Hepatic stellate cell (primary cell): ENCODE measurements around the gene SESN1.
"Not testable (repeated sequence)": the region's sequence is repeated elsewhere in the genome, so short reads cannot be mapped to it uniquely, and the experiment has no call there.

ENCODE experiments used
- DNase-seq: peaks from one replicate; pipeline ENCODE4 v3.0.0; 2011; ENCODE audit warnings: low spot score

The SESN1 gene

GRCh38 chr6:109000289-109000688 lies 94.4 kb downstream of the SESN1 start:
- no peak for DNase-seq

GRCh38 chr6:108999428-108999827 lies 95.2 kb downstream of the SESN1 start:
- DNase-seq: no peak

GRCh38 chr6:108998485-108998884 lies 96.2 kb downstream of the SESN1 start:
- no peak for DNase-seq

GRCh38 chr6:108996208-108996607 lies 98.4 kb downstream of the SESN1 start:
- no peak for DNase-seq

GRCh38 chr6:108995296-108995695 lies 99.3 kb downstream of the SESN1 start:
- DNase-seq: no peak

- DNase-seq: no peak
These were observed 100.8 kb downstream of the SESN1 start for GRCh38 chr6:108993876-108994275.

- DNase-seq: no peak
These were observed 104.9 kb downstream of the SESN1 start for GRCh38 chr6:108989700-108990099.

- DNase-seq: no peak
These were observed 105.9 kb downstream of the SESN1 start for GRCh38 chr6:108988765-108989164.

- DNase-seq: no peak
These were observed 106.3 kb downstream of the SESN1 start for GRCh38 chr6:108988296-108988695.

GRCh38 chr6:108987156-108987555 lies 107.5 kb downstream of the SESN1 start:
- DNase-seq: no peak

GRCh38 chr6:108985301-108985700 lies 109.3 kb downstream of the SESN1 start:
- DNase-seq: no peak

GRCh38 chr6:108983151-108983550 lies 111.5 kb downstream of the SESN1 start:
- no peak for DNase-seq

- DNase-seq: no peak
These were observed 112.2 kb downstream of the SESN1 start for GRCh38 chr6:108982154-108983113.

GRCh38 chr6:108978638-108979037 lies 116.0 kb downstream of the SESN1 start:
- not testable (repeated sequence) for DNase-seq

GRCh38 chr6:108974201-108974600 lies 120.4 kb downstream of the SESN1 start:
- no peak for DNase-seq

- DNase-seq: no peak
These were observed 124.9 kb downstream of the SESN1 start for GRCh38 chr6:108969776-108970175.

- DNase-seq: no peak
These were observed 126.0 kb downstream of the SESN1 start for GRCh38 chr6:108968325-108969316.

GRCh38 chr6:108966855-108967755 lies 127.5 kb downstream of the SESN1 start:
- DNase-seq: peak; percentile 51

GRCh38 chr6:108966251-108966650 lies 128.4 kb downstream of the SESN1 start:
- DNase-seq: no peak

GRCh38 chr6:108961985-108962384 lies 132.7 kb downstream of the SESN1 start:
- no peak for DNase-seq

- no peak for DNase-seq
These were observed 133.6 kb downstream of the SESN1 start for GRCh38 chr6:108961077-108961476.

- DNase-seq: no peak
These were observed 134.0 kb downstream of the SESN1 start for GRCh38 chr6:108960601-108961000.
